Measurements from ENCODE around the gene KLHL33.

Gene KLHL33

DNA sequence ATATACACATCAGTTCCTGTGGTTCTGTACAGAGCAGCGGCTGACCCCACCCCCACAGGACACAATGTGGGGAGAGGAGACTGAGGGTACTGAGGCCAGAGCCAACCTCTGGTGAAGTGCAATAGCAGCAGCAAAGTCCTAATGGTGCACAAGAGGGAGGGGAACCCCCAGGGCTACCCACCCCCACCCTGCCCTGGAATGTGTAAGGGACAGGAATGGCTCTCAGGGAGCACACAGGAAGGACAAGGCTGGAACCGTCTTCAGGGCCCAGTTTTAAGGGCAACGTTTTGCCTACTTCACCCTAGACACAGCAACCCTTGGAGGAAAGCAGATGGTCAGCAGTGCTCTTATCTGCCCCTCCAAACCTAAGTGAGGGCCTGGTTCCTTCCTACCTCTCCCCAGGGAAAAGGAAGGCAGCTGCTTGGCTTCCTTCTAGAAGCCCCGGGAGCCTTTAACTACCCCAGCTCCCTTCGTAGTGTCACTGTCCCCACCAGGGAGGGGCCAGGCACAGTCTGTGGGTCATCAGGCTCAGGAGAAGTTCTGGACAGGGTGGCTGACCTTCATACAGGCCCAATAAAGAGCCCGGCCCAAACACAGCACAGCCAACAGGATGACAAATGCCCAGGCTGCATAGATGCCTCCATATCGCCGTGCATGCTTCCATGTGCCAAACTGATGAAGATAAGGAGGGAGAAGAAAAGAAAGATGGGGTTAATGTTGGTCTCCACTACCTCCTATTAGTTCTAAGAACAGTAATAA lies 22.2 kb upstream of the KLHL33 start:
- Histone ChIP-seq H3K4me3 (ENCODE audit: low read length) (no peak overlapping the region), H3K27ac (ENCODE audit: low read length) (no peak overlapping the region), H3K36me3 (replicated peaks; ENCODE audit: insufficient read depth, low read length) (no peaks in the 10 kb centered on the region), H2AFZ (ENCODE audit: low read length) (no peak overlapping the region), H3K9ac (ENCODE audit: low read length) (no peak overlapping the region), H4K20me1 (ENCODE audit: insufficient read depth, low read length) (peaks cover 3% of the 10 kb centered on the region; the same call in 1 of the 2 replicates), H3K79me2 (ENCODE audit: low read length) (peaks cover 37% of the 10 kb centered on the region), H3F3A (ENCODE audit: insufficient read depth, low read length) (peaks cover 18% of the 10 kb centered on the region; the same call in 1 of the 2 replicates), H3K4me2 (ENCODE audit: low read depth, low read length) (no peak overlapping the region), H3K9me3 (replicated peaks; ENCODE audit: insufficient read depth, low read length) (no peaks in the 10 kb centered on the region), H3K4me1 (ENCODE audit: low read length) (0 out of 2 replicates have a peak, but pooled peaks cover 4% of the 10 kb centered on the region), H3K27me3 (replicated peaks; ENCODE audit: insufficient read depth, low read length) (no peaks in the 10 kb centered on the region), H3K9me2 (replicated peaks; ENCODE audit: insufficient read depth, low read length) (no peaks in the 10 kb centered on the region)
- TF ChIP-seq, protein P1, sequence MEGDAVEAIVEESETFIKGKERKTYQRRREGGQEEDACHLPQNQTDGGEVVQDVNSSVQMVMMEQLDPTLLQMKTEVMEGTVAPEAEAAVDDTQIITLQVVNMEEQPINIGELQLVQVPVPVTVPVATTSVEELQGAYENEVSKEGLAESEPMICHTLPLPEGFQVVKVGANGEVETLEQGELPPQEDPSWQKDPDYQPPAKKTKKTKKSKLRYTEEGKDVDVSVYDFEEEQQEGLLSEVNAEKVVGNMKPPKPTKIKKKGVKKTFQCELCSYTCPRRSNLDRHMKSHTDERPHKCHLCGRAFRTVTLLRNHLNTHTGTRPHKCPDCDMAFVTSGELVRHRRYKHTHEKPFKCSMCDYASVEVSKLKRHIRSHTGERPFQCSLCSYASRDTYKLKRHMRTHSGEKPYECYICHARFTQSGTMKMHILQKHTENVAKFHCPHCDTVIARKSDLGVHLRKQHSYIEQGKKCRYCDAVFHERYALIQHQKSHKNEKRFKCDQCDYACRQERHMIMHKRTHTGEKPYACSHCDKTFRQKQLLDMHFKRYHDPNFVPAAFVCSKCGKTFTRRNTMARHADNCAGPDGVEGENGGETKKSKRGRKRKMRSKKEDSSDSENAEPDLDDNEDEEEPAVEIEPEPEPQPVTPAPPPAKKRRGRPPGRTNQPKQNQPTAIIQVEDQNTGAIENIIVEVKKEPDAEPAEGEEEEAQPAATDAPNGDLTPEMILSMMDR (IDR thresholded peaks at IDR 0.05; ENCODE audit: low read length): no peak
- TF ChIP-seq EZH2phosphoT487 (IDR thresholded peaks at IDR 0.05; ENCODE audit: low read length) (no peak), EZH2 (optimal IDR thresholded peaks at IDR 0.05; ENCODE audit: low read depth, low read length) (no peak)
- no peak for DNase-seq

DNA sequence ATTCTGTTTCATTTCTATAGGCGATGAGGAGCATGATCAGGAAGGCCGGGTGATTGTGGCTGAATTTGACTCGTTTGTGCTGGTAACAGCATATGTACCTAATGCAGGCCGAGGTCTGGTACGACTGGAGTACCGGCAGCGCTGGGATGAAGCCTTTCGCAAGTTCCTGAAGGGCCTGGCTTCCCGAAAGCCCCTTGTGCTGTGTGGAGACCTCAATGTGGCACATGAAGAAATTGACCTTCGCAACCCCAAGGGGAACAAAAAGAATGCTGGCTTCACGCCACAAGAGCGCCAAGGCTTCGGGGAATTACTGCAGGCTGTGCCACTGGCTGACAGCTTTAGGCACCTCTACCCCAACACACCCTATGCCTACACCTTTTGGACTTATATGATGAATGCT lies 21.0 kb upstream of the KLHL33 start:
- DNase-seq: no peak
- Histone ChIP-seq H3K4me3 (ENCODE audit: low read length) (no peak overlapping the region), H3F3A (ENCODE audit: insufficient read depth, low read length) (peaks cover 18% of the 10 kb centered on the region; the same call in 1 of the 2 replicates), H2AFZ (ENCODE audit: low read length) (no peak overlapping the region), H3K9me2 (replicated peaks; ENCODE audit: insufficient read depth, low read length) (no peaks in the 10 kb centered on the region), H4K20me1 (ENCODE audit: insufficient read depth, low read length) (peaks cover 3% of the 10 kb centered on the region; the same call in 1 of the 2 replicates), H3K9ac (ENCODE audit: low read length) (no peak overlapping the region), H3K4me2 (ENCODE audit: low read depth, low read length) (no peak overlapping the region), H3K9me3 (replicated peaks; ENCODE audit: insufficient read depth, low read length) (no peaks in the 10 kb centered on the region), H3K27me3 (replicated peaks; ENCODE audit: insufficient read depth, low read length) (no peaks in the 10 kb centered on the region), H3K4me1 (ENCODE audit: low read length) (0 out of 2 replicates have a peak, but pooled peaks cover 4% of the 10 kb centered on the region), H3K79me2 (ENCODE audit: low read length) (peaks cover 37% of the 10 kb centered on the region), H3K27ac (ENCODE audit: low read length) (no peak overlapping the region), H3K36me3 (replicated peaks; ENCODE audit: insufficient read depth, low read length) (no peaks in the 10 kb centered on the region)
- TF ChIP-seq EZH2phosphoT487 (IDR thresholded peaks at IDR 0.05; ENCODE audit: low read length) (no peak), EZH2 (optimal IDR thresholded peaks at IDR 0.05; ENCODE audit: low read depth, low read length) (no peak)
- TF ChIP-seq, protein P1 (IDR thresholded peaks at IDR 0.05; ENCODE audit: low read length): no peak

GRCh38 chr14:20455355-20456300 lies 19.7 kb upstream of the KLHL33 start:
- H3K36me3 ChIP-seq (replicated peaks; ENCODE audit: insufficient read depth, low read length): no peaks in the 10 kb centered on the region
- H4K20me1 ChIP-seq (ENCODE audit: insufficient read depth, low read length): peaks cover 3% of the 10 kb centered on the region; the same call in 1 of the 2 replicates
- peak overlapping the region; percentile 80 for H3K4me3 ChIP-seq (ENCODE audit: low read length)
- H3K4me2 ChIP-seq (ENCODE audit: low read depth, low read length): peak overlapping the region; percentile 68
- TF ChIP-seq EZH2 (optimal IDR thresholded peaks at IDR 0.05; ENCODE audit: low read depth, low read length) (no peak), EZH2phosphoT487 (IDR thresholded peaks at IDR 0.05; ENCODE audit: low read length) (no peak)
- TF ChIP-seq, protein P1 (IDR thresholded peaks at IDR 0.05; ENCODE audit: low read length): no peak
- peak overlapping the region; percentile 70 for H2AFZ ChIP-seq (ENCODE audit: low read length)
- H3K79me2 ChIP-seq (ENCODE audit: low read length): peaks cover 37% of the 10 kb centered on the region
- no peaks in the 10 kb centered on the region for H3K9me2 ChIP-seq (replicated peaks; ENCODE audit: insufficient read depth, low read length)
- no peaks in the 10 kb centered on the region for H3K27me3 ChIP-seq (replicated peaks; ENCODE audit: insufficient read depth, low read length)
- H3K27ac ChIP-seq (ENCODE audit: low read length): peak overlapping the region; percentile 91
- 0 out of 2 replicates have a peak, but pooled peaks cover 4% of the 10 kb centered on the region for H3K4me1 ChIP-seq (ENCODE audit: low read length)
- peak overlapping the region; percentile 90 for H3K9ac ChIP-seq (ENCODE audit: low read length)
- H3K9me3 ChIP-seq (replicated peaks; ENCODE audit: insufficient read depth, low read length): no peaks in the 10 kb centered on the region
- peaks cover 14% of the 10 kb centered on the region; the same call in 1 of the 2 replicates for H3F3A ChIP-seq (ENCODE audit: insufficient read depth, low read length)
- DNase-seq: no peak

Data from MM.1S (cell line).